Smooth muscle cell (in vitro differentiated cells): Measurements from ENCODE around the gene CFAP300. TPM values are rescaled to one million over a fixed set of nuclear protein-coding genes. Genes with fewer than 3 reads are reported as not detected.
A peak's percentile ranks its signal among the peaks of the same experiment; 100 is the strongest.

ENCODE experiments used
- DNase-seq: peaks from one replicate; lab custom pipeline; 2025; ENCODE audit not compliant: unreplicated experiment; lab: John Stamatoyannopoulos, UW
- H2AFZ ChIP-seq: fragments of 200-600 bp; sonication (generic); 2 replicates; pipeline ENCODE4 v1.6.0; 2016; ENCODE audit warnings: antibody characterized with exemption, low read depth, mild to moderate bottlenecking
- H3F3A ChIP-seq: fragments of 200-600 bp; sonication (generic); 2 replicates; pipeline ENCODE4 v1.6.0; 2017; ENCODE audit warnings: antibody characterized with exemption, low read depth
- H3K27ac ChIP-seq: fragments of 200-600 bp; sonication (generic); 2 replicates; pipeline ENCODE4 v1.5.1; 2016; ENCODE audit warnings: low read depth, mild to moderate bottlenecking
- H3K27me3 ChIP-seq: fragments of 200-600 bp; sonication (generic); 2 replicates; pipeline ENCODE4 v1.6.1; 2016; ENCODE audit warnings: low read depth, mild to moderate bottlenecking
- H3K36me3 ChIP-seq: fragments of 200-600 bp; sonication (generic); 2 replicates; pipeline ENCODE4 v1.5.1; 2016; ENCODE audit warnings: low read depth
- H3K4me1 ChIP-seq: fragments of 200-600 bp; sonication (generic); 2 replicates; pipeline ENCODE4 v1.5.1; 2016; ENCODE audit warnings: low read depth
- H3K4me2 ChIP-seq: fragments of 200-600 bp; sonication (generic); 2 replicates; pipeline ENCODE4 v1.6.0; 2016; ENCODE audit warnings: mild to moderate bottlenecking
- H3K4me3 ChIP-seq: fragments of 200-600 bp; sonication (generic); 2 replicates; pipeline ENCODE4 v1.5.1; 2016; ENCODE audit warnings: mild to moderate bottlenecking
- H3K79me2 ChIP-seq: fragments of 200-600 bp; sonication (generic); 2 replicates; pipeline ENCODE4 v1.6.0; 2016; ENCODE audit warnings: low read depth, mild to moderate bottlenecking
- H3K9ac ChIP-seq: fragments of 200-600 bp; sonication (generic); 2 replicates; pipeline ENCODE4 v1.6.0; 2016; ENCODE audit warnings: low read depth
- H3K9me3 ChIP-seq: fragments of 200-600 bp; sonication (generic); replicated peaks from 2 replicates; pipeline ENCODE4 v1.5.1; 2016; ENCODE audit warnings: low read depth
- H4K20me1 ChIP-seq: fragments of 200-600 bp; sonication (generic); 2 replicates; pipeline ENCODE4 v1.6.0; 2016; ENCODE audit warnings: low read depth
- WGBS: methylation state at CpG from one replicate; pipeline ENCODE4 v1.1.7; 2016; ENCODE audit warnings: low lambda C conversion rate; 5-methylcytosine and 5-hydroxymethylcytosine counted together
- polyA plus RNA-seq: library from polyadenylated mRNA; unstranded; fragments of >200 nt; fragmentation: Nextera tagmentation; extraction: Ambion mirVana; gene quantifications from 2 replicates; pipeline ENCODE4 v1.2.1, GENCODE V29; 2016
- total RNA-seq: library from RNA; depleted of rRNA; stranded (reverse); fragments of >200 nt; gene quantifications from 2 replicates; pipeline ENCODE4 v1.2.3, GENCODE V29; 2014
- TF ChIP-seq, protein P1 (sequence below): fragments of 200-600 bp; sonication (generic); IDR thresholded peaks from 2 replicates; pipeline ENCODE4 v1.5.1; 2017; ENCODE audit warnings: borderline replicate concordance, mild to moderate bottlenecking, antibody characterized with exemption; ENCODE audit not compliant: insufficient read depth, poor library complexity, severe bottlenecking

The CFAP300 gene
- total and polyA plus RNA-seq, 2 experiments from 2014 or later, result 5.6 to 18.2 TPM

DNA sequence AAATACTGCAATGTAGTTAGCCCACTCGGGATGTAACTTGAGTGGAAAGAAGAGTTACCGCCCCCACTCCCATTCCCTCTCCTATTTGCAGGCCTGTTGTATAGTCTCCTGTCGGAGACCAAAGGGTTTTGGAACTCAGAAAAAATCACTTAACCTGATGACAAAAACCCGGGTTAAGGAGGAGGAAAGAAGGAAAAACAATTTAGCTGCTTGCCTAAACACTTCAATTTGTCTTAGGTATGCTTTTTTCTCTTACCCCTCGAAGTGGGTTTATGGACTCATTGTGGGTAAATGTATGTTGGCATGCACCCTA is 65.2 kb downstream of the CFAP300 start:
- no peak overlapping the region for H2AFZ ChIP-seq

DNA sequence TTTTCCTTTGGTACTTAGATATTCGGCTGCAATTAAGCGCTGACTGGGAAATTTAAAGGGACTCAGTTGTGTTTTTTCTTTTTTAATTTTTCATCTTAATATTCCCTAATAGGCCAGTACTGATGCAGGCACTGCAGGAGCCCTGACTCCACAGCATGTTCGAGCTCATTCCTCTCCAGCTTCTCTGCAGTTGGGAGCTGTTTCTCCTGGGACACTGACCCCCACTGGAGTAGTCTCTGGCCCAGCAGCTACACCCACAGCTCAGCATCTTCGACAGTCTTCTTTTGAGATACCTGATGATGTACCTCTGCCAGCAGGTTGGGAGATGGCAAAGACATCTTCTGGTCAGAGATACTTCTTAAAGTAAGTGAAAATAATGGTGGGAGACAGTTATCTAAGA is 66.8 kb downstream of the CFAP300 start:
- H3K27ac ChIP-seq, result peak overlapping the region; percentile 99
- H3K9ac ChIP-seq, result peak overlapping the region; percentile 99
- DNase-seq, result no peak
- H3K4me2 ChIP-seq, result peak overlapping the region; percentile 98
- peak overlapping the region; percentile 80 for H3K4me3 ChIP-seq
- H3K79me2 ChIP-seq, result peaks cover 76% of the 10 kb centered on the region
- H4K20me1 ChIP-seq, result peaks cover 53% of the 10 kb centered on the region
- peaks cover 25% of the 10 kb centered on the region for H3F3A ChIP-seq
- no peaks in the 10 kb centered on the region for H3K9me3 ChIP-seq
- H3K36me3 ChIP-seq, result no peaks in the 10 kb centered on the region
- TF ChIP-seq, protein P1, sequence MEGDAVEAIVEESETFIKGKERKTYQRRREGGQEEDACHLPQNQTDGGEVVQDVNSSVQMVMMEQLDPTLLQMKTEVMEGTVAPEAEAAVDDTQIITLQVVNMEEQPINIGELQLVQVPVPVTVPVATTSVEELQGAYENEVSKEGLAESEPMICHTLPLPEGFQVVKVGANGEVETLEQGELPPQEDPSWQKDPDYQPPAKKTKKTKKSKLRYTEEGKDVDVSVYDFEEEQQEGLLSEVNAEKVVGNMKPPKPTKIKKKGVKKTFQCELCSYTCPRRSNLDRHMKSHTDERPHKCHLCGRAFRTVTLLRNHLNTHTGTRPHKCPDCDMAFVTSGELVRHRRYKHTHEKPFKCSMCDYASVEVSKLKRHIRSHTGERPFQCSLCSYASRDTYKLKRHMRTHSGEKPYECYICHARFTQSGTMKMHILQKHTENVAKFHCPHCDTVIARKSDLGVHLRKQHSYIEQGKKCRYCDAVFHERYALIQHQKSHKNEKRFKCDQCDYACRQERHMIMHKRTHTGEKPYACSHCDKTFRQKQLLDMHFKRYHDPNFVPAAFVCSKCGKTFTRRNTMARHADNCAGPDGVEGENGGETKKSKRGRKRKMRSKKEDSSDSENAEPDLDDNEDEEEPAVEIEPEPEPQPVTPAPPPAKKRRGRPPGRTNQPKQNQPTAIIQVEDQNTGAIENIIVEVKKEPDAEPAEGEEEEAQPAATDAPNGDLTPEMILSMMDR, result no peak
- no peak overlapping the region for H2AFZ ChIP-seq
- peaks cover 74% of the 10 kb centered on the region for H3K4me1 ChIP-seq
- H3K27me3 ChIP-seq, result no peaks in the 10 kb centered on the region
- 67% methylated on average over 4 of the region's 4 CpGs for whole genome bisulfite sequencing

More for the DNA sequence above, 65.2 kb downstream of the CFAP300 start:
- Histone ChIP-seq H3K4me1 (peaks cover 59% of the 10 kb centered on the region), H3K36me3 (no peaks in the 10 kb centered on the region), H3K79me2 (peaks cover 65% of the 10 kb centered on the region), H3K4me3 (peak overlapping the region; percentile 80), H3K27me3 (no peaks in the 10 kb centered on the region), H3K9ac (peak overlapping the region; percentile 99), H3K27ac (peak overlapping the region; percentile 99), H3K4me2 (peak overlapping the region; percentile 98), H4K20me1 (peaks cover 37% of the 10 kb centered on the region), H3K9me3 (no peaks in the 10 kb centered on the region), H3F3A (peaks cover 19% of the 10 kb centered on the region)
- no peak for DNase-seq
- TF ChIP-seq, protein P1, result no peak
- WGBS, result 4% methylated on average over 5 of the region's 5 CpGs

DNA sequence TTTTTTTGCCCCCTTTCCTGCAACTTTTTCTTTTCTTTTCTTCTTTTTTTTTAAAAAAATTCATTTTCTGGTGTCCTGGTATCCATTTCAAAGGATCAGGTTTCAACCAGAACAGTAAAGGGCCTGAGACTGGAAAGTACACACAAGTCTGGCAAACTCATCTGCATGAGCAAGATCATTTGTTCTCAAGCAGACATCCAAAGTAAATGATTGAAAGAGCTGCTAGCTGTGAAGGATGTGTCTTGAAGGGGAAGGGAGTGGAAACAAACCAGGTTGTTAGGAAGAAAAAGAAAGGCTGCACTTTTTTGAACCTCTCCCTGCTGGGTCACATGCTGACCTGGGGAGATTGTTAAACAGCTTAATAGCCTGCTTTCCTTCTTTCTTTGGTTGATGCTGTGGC is 68.3 kb downstream of the CFAP300 start:
- H3K36me3 ChIP-seq, result no peaks in the 10 kb centered on the region

More for the DNA sequence above, 68.3 kb downstream of the CFAP300 start:
- H3F3A ChIP-seq, result peaks cover 26% of the 10 kb centered on the region
- H3K4me1 ChIP-seq, result peaks cover 81% of the 10 kb centered on the region
- no peak overlapping the region for H3K9ac ChIP-seq
- DNase-seq, result no peak
- TF ChIP-seq, protein P1, result no peak
- H3K27ac ChIP-seq, result peak overlapping the region; percentile 99
- H3K27me3 ChIP-seq, result no peaks in the 10 kb centered on the region
- no peak overlapping the region for H2AFZ ChIP-seq
- no peaks in the 10 kb centered on the region for H3K9me3 ChIP-seq
- H4K20me1 ChIP-seq, result peaks cover 68% of the 10 kb centered on the region
- H3K4me2 ChIP-seq, result peak overlapping the region; percentile 98
- H3K79me2 ChIP-seq, result peaks cover 87% of the 10 kb centered on the region
- peak overlapping the region; percentile 80 for H3K4me3 ChIP-seq
